HG03520 (cell line): ENCODE data around the gene EPHX1.
"Not testable (repeated sequence)": the region's sequence is repeated elsewhere in the genome, so short reads cannot be mapped to it uniquely, and the experiment has no call there.

Source experiments
- ATAC-seq: cut with Tn5 transposase; IDR thresholded peaks from one replicate; pipeline ENCODE4 v1.9.1; 2021; ENCODE audit warnings: mild to moderate bottlenecking, moderate library complexity; ENCODE audit not compliant: unreplicated experiment

The EPHX1 gene

DNA sequence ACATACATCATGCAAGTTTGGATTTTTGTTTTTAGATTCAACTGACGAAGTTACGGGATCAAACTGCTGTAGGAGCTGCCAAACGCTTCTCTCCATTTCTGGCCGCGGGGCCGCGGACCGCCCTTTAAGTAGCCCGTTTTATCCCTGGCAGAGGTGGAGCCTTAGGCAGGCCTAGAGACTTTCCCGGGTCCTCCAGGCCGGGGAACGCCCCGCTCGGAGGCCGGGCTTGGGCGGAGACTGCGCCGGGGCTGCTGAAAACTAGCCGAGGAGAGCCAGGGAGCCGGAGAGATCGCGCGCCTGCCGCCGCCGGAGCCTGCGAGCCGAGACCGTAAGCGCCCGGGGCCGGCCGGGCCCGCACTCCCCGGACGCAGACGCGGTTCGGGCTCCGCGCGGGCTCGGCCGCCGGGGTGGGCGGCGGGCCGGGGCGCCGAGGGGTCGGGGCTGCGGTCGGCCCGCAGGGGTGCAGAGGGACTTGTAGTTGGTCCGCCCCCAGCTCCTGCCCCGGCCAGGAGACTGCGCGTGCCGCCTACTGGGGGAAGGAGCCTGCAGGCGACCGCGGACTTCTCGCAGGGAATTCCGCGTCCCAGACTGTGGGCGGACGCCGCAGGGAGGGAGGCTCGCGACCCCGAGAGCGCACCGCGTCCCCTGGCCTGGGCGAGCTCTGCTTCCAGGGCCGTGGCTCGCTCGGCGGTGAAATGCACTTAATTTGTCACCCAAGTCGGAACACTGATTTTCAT is at the start of gene EPHX1:
TSS of gene EPHX1 (plus strand) at position 283 of the 737 bp plus-strand sequence. CDS start 18,606 bp downstream, outside the sequence.
- ATAC-seq: peak; percentile 89

DNA sequence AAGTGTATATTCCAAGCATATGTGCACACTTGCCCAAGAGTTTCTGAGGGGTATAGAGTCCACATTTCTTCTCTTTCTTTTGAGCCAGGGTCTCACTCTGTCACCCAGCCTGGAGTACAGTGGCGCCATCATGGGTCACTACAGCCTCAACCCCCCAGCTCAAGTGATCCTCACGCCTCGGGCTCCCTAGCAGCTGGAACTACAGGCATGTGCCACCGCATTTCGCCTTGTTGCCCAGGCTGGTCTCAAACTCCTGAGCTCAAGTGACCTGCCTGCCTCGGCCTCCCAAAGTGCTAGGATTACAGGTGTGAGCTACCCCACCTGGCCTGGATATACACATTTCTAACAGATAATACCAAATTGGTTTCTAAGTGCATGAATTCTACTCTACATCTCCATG is 49.4 kb upstream of the EPHX1 start:
- no peak for ATAC-seq

DNA sequence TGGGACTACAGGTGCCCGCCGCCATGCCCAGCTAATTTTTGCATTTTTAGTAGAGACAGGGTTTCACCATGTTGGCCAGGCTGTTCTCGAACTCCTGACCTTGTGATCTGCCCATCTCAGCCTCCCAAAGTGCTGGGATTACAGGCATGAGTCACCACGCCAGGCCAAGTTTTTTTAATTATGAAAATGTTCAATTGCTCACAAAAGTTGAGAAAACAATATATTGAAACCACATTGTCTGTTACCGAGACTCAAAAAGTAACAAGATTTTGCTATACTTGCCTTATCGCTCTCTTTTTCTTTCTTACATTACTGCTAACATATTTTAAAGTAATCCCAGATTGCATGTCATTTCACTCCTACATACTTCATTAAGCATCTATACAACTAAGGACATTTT is 48.5 kb upstream of the EPHX1 start:
- not testable (repeated sequence) for ATAC-seq

DNA sequence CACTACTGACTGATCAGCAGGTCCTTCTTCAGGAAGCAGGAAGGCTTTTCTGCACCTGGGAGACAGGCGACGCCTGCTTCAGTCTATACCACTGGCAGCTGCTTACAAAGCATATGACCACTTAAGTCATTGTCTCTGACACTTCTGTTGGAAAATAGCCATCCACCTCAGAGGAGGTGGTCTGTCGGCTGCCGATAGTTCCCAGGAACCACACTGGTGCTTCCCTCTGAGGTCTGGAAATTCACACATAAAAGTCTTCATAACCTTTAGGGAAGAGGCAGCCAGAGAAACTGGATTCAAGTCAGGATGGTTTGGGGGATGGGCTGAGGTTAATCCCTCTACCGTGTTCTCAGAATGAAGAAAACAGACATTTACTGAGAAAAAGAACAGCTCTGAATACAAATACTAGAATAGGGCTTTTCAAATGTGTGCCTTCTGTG is 47.9 kb upstream of the EPHX1 start:
- ATAC-seq: no peak

DNA sequence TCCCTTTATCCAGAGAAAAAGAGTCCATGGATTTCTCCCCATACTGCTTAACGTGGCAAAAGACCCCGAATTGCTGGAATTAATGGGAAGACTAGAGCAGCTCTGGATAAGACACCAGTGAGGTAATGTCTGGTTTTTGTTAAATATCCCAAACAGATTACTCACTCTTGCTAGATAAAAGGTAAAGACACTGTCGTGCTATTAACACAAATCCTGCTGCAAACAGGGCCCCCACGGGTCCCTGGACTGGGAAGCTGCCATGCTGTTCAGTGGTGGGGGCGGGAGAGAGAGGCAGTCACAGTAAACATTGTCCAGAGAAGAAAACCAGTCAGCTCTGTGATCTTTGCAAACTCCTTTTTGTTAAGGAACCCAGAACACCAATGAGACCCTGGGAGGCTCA is 47.5 kb upstream of the EPHX1 start:
- no peak for ATAC-seq

DNA sequence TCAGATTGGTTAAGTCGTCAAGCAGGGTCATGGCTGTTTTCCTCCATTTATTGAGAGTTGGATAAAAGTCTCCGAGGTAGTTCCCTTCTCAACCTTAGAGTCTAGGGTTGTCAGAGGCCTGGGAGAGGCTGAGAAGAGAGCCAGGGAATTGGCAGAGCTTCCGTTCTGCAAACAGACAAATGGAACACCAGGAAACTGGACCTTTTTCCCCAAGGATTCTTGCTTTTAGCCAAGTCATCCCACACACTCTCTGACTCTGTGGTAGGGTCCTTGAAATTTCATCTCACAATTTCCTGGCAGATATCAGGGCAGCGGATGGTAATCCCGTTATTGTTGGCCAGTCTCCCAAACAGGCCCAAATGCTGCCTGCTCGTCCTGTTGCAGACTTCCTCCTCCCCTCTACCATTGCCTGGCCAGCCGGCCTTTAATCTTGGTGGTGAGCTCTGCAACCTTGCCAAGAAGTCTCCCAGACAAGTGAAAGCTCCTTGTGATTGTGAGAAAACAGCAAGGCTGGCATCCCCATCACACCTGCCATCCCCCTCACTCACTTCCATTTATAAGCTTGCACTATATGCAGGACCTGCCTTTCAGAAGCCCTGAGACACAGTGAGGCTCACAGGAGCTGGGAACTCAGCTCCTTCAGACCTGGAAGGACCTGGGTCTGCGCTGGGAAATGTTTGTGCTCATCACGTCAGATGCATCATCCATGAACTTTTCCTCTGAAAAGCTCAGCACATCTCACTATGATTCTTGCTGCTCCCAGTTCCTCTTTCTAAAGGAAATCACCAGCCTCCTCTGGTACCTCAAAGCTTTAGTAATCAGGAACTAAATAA is 46.0 kb upstream of the EPHX1 start:
- no peak for ATAC-seq

DNA sequence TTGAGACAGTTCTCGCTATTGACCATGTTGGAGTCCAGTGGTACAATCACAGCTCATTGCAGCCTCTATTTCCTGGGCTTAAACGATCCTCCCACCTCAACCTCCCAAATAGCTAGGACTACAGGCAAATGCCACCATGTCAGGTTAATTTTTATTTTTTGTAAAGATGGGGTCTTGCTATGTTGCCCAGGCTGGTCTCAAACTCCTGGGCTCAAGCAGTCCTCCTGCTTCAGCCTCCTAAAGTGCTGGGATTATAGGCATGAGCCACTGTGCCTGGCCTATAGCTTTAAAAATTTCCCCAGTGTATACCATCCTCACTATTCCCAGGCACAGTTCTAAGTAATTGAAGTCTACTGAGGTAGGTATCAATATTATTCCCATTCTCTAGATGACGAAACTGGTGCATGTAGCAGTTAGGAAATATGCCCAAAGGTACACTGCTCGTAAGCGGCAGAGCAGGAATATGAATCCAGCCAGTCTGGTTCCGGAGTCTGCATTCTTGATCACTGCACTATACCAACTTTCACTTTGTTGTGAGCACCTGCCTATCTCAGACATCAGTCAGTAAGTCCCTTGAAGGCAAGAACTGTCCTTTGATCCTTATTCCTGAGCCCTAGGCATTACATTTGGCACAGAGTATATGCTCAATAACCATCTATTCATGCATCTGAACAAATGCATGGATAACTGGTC is 43.8 kb upstream of the EPHX1 start:
- ATAC-seq: no peak

DNA sequence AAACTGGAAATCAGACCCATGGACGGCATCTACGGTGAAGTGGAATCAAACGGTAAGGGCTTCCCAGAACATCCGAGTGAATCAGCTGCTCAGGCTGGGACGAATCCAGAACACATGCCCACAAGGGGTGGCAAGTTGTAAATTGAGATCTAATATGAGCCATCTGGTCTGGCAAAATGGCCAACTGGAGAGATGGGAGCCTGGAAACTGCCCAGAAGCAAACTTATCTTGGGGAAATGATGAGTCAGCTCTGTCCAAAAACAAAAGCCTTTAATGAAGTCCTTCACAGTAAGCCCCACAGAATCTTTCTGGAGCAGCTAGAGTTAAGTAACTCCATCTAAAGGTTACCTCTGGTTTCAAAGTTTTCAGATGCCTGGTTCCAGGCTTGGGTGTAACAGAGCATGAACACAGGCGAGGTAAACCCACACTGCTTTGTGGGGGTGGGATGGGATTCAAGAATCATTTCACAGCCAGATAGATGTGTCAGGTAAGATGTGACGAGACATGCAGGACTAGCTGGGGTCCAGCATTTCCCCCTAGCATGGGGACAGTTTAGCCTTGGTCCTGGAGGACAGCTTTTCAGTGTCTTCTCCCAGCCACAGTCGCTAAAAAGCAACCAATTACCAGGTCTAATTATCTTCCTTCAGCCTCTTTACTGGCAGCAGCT is 42.8 kb upstream of the EPHX1 start:
- no peak for ATAC-seq

DNA sequence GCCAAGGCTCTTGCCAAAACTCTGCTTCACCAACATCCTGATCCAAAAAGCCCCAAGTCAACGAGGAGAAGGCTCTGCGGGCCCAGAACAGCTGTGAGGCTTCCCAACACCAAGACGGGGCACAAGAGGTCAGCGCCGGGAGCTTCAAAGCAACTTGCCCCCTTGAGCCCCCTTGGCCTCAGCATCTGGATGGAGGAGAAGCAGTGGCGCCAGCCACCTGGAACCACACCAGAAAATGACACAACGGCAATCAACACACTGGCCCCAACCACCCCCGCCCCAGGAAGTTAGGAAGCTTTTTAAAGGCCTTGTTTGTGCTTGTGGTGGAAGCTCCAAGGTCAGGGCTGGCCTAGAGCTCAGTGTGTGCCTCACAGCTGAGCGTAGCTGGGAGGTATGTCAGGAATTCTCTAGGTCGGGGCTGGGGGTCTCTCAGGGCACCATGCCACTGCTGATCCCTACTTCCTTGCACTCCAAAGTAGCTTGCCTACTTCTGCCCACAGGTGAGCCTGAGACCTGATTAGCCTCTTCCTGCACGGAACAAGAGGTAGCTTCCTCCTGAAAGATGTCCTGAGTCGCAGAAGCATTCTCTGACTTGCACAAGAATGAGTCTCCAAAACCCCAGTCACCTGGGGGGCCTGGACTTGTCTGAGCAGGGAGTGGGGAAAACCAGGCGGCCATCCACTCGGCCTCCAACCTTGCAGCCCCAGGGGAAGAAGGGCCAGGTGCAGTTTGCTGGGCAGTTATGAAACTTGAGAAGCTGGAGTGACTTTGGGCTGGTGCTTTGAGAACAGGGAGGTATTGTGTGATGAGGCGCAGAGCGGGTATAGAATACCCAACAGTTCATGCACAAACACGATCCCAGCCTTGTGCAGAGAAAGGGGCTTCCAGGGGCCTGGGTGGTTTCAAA is 42.0 kb upstream of the EPHX1 start:
- ATAC-seq: no peak

DNA sequence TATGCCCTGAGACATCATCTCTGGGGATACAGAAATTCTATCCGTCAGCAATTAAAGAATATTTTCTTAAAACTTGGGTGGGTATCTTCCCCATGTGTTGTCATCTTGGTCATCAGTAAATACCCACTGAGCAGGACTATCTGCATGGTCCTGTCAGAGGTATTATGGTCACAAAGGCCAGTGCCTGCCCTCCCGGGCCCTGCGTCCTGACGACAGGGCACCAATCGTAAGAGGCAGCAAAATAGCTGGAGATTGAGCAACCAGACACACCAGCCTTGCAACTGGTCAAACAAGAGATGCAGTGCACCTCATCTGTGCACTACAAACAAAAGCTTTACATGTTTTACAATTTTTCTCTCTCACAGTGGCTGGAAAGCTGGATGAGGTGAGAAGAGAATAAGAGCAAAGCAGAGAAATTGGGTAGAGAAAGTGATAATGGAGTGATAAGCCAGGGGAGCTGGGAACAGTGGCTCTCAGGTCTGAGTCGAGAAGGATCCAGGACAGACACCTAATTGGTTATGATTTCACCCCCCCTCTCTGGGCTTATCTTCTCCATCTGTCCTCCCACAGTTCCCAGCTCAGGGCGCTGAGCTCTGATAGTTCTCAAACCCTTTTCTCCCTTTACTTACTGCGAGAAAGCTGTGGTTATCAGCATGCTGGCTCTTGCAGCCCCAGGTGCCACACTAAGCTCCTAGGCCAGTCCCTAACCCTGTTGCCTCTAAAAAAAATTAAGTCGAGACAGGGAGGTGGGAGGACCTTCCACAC is 41.1 kb upstream of the EPHX1 start:
- ATAC-seq: no peak

DNA sequence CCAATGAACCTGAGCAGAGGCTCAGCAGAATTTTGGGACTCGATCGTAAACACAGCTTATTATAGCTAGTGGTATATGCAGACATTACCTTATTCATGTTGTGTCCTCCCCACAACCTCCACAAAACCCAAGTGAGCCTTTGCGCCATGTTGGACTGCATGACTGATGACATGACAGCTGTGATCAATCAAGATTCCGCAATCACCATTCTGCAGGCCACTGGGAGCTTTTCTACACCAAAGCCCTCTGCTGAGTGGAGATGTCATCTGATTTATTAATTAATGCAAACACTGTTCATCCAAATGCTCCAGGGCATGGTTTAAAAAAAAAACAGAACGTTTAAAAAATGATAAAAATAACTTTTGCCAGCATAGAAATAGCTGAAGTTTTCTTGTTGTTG is 40.2 kb upstream of the EPHX1 start:
- no peak for ATAC-seq

DNA sequence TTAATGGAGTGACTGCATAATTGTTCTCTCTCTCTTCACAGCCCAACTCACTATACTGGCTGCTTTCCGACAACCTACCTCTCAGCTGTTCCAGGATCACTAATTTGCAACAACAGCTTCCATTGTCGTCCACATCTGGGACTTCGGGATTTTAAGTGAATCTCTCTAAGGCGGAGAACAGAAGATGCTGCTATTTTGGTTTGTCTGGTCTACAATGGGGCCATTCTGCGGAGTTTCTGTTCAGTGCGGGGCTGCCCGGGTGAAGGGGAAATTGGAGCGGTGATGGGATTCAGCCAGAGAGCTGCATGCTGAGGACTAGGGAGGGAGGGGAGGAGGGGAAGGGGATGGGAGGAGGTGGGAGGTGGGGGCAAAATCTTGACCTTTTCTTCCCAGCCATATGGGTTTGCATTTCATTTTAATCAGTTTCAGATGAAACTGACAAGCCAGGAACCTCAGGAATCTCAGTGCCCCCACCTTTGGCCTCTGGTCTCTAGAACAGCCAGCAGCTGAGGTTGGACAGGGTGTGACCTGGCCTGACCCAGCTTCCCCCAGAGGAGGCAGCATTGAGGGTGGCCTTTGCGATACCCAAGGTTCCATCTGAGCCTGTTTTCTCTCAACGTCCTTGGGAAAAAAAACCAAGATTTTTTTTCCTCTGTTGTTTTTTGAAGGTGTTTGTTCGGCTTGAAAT is 39.2 kb upstream of the EPHX1 start:
- ATAC-seq: no peak

DNA sequence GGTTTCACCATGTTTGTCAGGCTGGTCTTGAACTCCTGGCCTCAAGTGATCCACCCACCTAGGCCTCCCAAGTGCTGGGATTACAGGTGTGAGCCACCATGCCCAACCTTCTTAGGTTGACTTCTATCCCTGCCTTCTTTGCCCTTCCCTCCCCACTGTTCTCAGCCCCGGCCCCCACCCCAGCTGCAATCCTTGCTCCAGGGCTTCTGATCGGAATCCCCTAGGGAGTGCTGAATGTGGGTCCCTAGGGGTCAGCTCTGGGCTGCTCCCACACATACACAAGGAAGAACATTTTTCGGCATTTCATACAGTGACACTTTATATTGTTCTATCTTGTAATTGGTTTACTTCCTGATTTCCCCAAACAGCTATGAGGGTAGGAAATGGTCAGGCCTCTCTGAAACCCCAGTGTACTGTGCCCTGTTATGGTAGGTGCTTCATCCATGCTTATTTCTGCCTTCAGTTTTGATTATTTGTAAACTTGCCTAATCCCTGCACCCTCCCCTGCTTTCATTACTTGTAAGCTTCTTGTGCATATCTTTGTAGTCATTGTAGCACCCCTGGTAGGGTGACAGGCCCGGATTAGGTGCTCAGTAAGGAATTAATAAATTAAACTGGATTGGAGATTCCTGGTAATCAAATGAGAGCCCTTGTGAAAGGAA is 38.1 kb upstream of the EPHX1 start:
- no peak for ATAC-seq

DNA sequence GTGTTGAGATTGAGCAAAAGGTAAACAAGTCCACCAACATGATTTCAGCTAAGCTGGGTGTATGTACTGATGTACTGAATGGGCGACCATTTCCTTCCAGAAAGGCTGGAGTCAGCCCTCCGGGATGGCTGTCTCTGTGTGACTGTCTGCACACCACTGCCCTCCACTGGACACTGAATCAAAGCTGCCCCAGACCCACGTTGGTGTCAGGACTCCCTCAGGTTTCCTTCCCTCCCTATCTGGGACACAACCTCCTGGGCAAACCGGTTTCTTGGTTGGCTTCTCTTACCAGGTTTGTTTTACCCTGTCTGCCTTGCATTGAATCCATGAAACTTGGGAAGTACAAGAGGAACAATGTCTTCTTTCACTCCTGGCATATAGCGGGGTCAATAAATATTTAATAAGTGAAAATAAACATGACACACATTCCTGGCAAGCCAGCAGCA is 37.6 kb upstream of the EPHX1 start:
- no peak for ATAC-seq

DNA sequence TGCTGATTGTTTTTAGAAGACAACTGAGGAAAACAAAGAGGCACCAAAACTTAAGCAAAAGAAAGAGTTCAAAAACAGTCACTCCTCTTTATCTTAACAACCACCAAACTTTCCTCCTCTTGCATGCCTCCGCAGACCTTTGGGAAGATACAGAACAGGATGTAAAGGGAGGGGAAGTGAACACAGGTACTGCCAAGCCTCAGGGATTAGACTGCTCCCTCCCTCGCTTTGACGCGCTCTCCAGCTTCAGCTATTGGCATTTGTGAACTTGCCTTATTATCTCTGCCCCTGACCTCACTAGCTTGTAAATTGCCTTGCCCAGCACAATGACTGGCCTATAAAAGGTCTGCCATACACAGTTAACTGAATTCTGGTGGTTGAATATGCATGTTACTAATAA is 37.1 kb upstream of the EPHX1 start:
- ATAC-seq: no peak

DNA sequence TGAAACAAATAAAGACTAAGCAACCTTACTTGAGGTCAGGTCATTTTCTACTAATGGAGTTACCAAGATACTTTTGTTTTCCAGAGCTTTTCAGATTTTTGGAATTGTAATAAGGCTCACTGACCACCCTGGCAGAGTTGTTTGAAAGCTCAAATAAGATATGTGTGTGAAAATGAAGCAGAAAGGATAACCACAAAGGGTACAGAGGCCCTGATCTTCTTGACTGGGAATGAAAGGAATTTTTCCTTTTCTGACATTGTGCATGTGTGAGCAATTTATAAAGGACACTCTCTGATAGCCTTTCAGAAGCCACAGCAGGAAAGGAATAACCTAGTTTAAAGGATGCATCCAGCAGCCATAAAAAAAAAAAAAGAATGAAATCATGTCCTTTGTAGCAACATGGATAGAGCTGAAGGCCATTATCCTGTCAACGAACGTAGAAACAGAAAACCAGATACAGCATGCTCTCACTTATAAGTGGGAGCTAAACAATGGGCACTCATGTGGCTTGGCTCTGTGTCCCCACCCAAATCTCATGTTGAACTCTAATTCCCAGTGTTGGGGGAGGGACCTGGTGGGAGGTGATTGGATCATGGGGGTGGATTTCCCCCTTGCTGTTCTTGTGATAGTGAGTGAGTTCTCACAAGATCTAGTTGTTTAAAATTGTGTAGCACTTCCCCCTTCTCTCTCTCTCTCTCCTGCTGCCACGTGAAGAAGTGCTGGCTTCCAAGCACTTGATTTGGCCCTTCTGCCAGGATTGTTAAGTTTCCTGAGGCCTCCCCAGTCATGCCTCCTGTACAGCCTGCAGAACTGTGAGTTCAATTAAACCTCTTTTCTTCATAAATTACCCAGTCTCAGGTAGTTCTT is 35.4 kb upstream of the EPHX1 start:
- no peak for ATAC-seq

DNA sequence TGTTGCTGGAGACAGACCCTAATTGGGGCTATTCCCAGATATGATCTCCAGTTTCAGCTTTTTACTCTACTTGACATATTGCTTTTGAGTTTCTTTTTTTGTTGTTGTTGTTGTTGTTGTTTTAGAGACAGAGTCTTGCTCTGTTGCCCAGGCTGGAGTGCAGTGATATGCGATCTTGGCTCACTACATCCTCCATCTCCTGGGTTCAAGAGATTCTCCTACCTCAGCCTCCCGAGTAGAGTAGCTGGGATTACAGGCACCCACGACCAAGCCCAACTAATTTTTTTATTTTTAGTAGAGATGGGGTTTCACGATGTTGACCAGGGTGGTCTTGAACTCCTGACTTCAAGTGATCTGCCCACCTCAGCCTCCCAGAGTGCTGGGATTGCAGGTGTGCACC is 33.6 kb upstream of the EPHX1 start:
- no peak for ATAC-seq
